GM23338 (cell line): ENCODE results near the gene EEA1. TPM values are rescaled to one million over a fixed set of nuclear protein-coding genes. Genes with fewer than 3 reads are reported as not detected.

Experiments used
- ATAC-seq: fragments of 200-7000 bp; cut with Tn5 transposase; 3 replicates; pipeline ENCODE4 v1.9.1; 2020
- DNase-seq: peaks from one replicate; pipeline ENCODE4 v3.0.0-alpha.2; 2015; ENCODE audit warnings: low spot score
- H2AFZ ChIP-seq: fragments of 200-600 bp; sonication (generic); 2 replicates; pipeline ENCODE4 v1.8.0; 2016; ENCODE audit warnings: antibody characterized with exemption, mild to moderate bottlenecking, moderate library complexity
- H3F3A ChIP-seq: fragments of 200-600 bp; sonication (generic); replicated peaks from 2 replicates; pipeline ENCODE4 v1.8.0; 2017; ENCODE audit warnings: antibody characterized with exemption, mixed run types, low read depth
- H3K27ac ChIP-seq: fragments of 200-600 bp; sonication (generic); 2 replicates; pipeline ENCODE4 v1.6.1; 2016; ENCODE audit warnings: low read depth
- H3K27me3 ChIP-seq: fragments of 200-600 bp; sonication (generic); 2 replicates; pipeline ENCODE4 v1.8.0; 2016; ENCODE audit warnings: mild to moderate bottlenecking, mixed run types, moderate library complexity; ENCODE audit not compliant: insufficient read depth
- H3K36me3 ChIP-seq: fragments of 200-600 bp; sonication (generic); 2 replicates; pipeline ENCODE4 v1.8.0; 2016; ENCODE audit warnings: mild to moderate bottlenecking; ENCODE audit not compliant: insufficient read depth
- H3K4me1 ChIP-seq: fragments of 200-600 bp; sonication (generic); 2 replicates; pipeline ENCODE4 v1.8.0; 2016; ENCODE audit warnings: mild to moderate bottlenecking, moderate library complexity; ENCODE audit not compliant: insufficient read depth
- H3K4me2 ChIP-seq: fragments of 200-600 bp; sonication (generic); 2 replicates; pipeline ENCODE4 v1.7.1; 2017; ENCODE audit warnings: mixed run types
- H3K4me3 ChIP-seq: fragments of 200-600 bp; sonication (generic); 2 replicates; pipeline ENCODE4 v1.6.1; 2016; ENCODE audit warnings: mixed run types
- H3K79me2 ChIP-seq: fragments of 200-600 bp; sonication (generic); replicated peaks from 2 replicates; pipeline ENCODE4 v1.8.0; 2017; ENCODE audit warnings: mild to moderate bottlenecking; ENCODE audit not compliant: insufficient read depth
- H3K9me2 ChIP-seq: fragments of 200-600 bp; sonication (generic); 2 replicates; pipeline ENCODE4 v1.8.0; 2017; ENCODE audit not compliant: insufficient read depth
- H4K20me1 ChIP-seq: fragments of 200-600 bp; sonication (generic); replicated peaks from 2 replicates; pipeline ENCODE4 v1.8.0; 2017; ENCODE audit warnings: mild to moderate bottlenecking; ENCODE audit not compliant: insufficient read depth
- H3K27ac Mint-ChIP-seq: 2 replicates; pipeline ENCODE4 v1.8.0; 2020; ENCODE audit warnings: inconsistent platforms, mild to moderate bottlenecking, moderate library complexity, mixed read lengths
- H3K27me3 Mint-ChIP-seq: 3 replicates; pipeline ENCODE4 v1.8.0; 2022; ENCODE audit warnings: low read depth, mild to moderate bottlenecking, moderate library complexity, mixed read lengths, inconsistent platforms; ENCODE audit not compliant: insufficient read depth, poor library complexity
- H3K36me3 Mint-ChIP-seq: 3 replicates; pipeline ENCODE4 v1.8.0; 2021; ENCODE audit warnings: low read depth, mild to moderate bottlenecking, inconsistent platforms, moderate library complexity, mixed read lengths
- H3K4me1 Mint-ChIP-seq: 3 replicates; pipeline ENCODE4 v1.8.0; 2020; ENCODE audit warnings: mild to moderate bottlenecking, inconsistent platforms, mixed read lengths
- H3K4me3 Mint-ChIP-seq: 3 replicates; pipeline ENCODE4 v1.8.0; 2021; ENCODE audit warnings: moderate library complexity, mild to moderate bottlenecking, inconsistent platforms, mixed read lengths
- H3K9me3 Mint-ChIP-seq: 3 replicates; pipeline ENCODE4 v1.8.0; 2020; ENCODE audit warnings: moderate library complexity, mild to moderate bottlenecking, inconsistent platforms, mixed read lengths
- CREB1 ChIP-seq: fragments of 250-450 bp; sonication (Bioruptor Pico); IDR thresholded peaks from 2 replicates; pipeline ENCODE4 v1.5.0; 2020; ENCODE audit warnings: low read depth, mild to moderate bottlenecking, moderate library complexity
- CTCF ChIP-seq, 2 experiments: fragments of 200-600 bp in 1 of 2; sonication (generic) in 1 of 2; conservative IDR thresholded peaks; 2 replicates each; pipeline versions ENCODE4 v1.5.1 to v1.6.1; 2016 to 2017; ENCODE audit warnings: antibody characterized with exemption in 2 of 2, low read depth in 2 of 2, mild to moderate bottlenecking in 2 of 2, moderate library complexity in 1 of 2
- ETS1 ChIP-seq: IDR thresholded peaks from 2 replicates; pipeline ENCODE4 v1.6.1; 2016; ENCODE audit warnings: antibody characterized with exemption
- EZH2 ChIP-seq: fragments of 200-600 bp; sonication (generic); IDR thresholded peaks from one replicate; pipeline ENCODE4 v1.8.0; 2017; ENCODE audit warnings: antibody characterized with exemption, mild to moderate bottlenecking, low read depth; ENCODE audit not compliant: unreplicated experiment
- EZH2phosphoT487 ChIP-seq: fragments of 200-600 bp; sonication (generic); IDR thresholded peaks from one replicate; pipeline ENCODE4 v1.8.1; 2018; ENCODE audit warnings: antibody characterized with exemption; ENCODE audit not compliant: unreplicated experiment
- JUNB ChIP-seq: IDR thresholded peaks from one replicate; pipeline ENCODE4 v1.6.1; 2016; ENCODE audit warnings: antibody characterized with exemption; ENCODE audit not compliant: unreplicated experiment
- NANOG ChIP-seq: IDR thresholded peaks from 2 replicates; pipeline ENCODE4 v1.6.1; 2016; ENCODE audit warnings: antibody characterized with exemption, borderline replicate concordance
- POLR2AphosphoS5 ChIP-seq: IDR thresholded peaks from 2 replicates; pipeline ENCODE4 v1.6.1; 2016; ENCODE audit warnings: antibody characterized with exemption, low read depth
- REST ChIP-seq: IDR thresholded peaks from one replicate; pipeline ENCODE4 v1.6.1; 2018; ENCODE audit warnings: antibody characterized with exemption; ENCODE audit not compliant: unreplicated experiment
- STAT1 ChIP-seq: IDR thresholded peaks from one replicate; pipeline ENCODE4 v1.6.1; 2016; ENCODE audit warnings: antibody characterized with exemption; ENCODE audit not compliant: unreplicated experiment
- ZNF114 ChIP-seq: fragments of 250-450 bp; sonication (Bioruptor Pico); IDR thresholded peaks from 2 replicates; pipeline ENCODE4 v1.5.0; 2020; ENCODE audit warnings: mild to moderate bottlenecking, moderate library complexity
- ZNF331 ChIP-seq: fragments of 250-450 bp; sonication (Bioruptor Pico); IDR thresholded peaks from 2 replicates; pipeline ENCODE4 v1.5.0; 2020; ENCODE audit warnings: low read depth, mild to moderate bottlenecking, moderate library complexity
- ZNF462 ChIP-seq: fragments of 250-450 bp; sonication (Bioruptor Pico); IDR thresholded peaks from 2 replicates; pipeline ENCODE4 v1.5.0; 2020; ENCODE audit warnings: mild to moderate bottlenecking, moderate library complexity
- polyA plus RNA-seq: library from polyadenylated mRNA; unstranded; fragments of >200 nt; fragmentation: Nextera tagmentation; extraction: Ambion mirVana; gene quantifications from 2 replicates; pipeline ENCODE4 v1.2.1, GENCODE V29; 2016
- total RNA-seq: library from RNA; depleted of rRNA; stranded (reverse); fragments of >200 nt; shearing (Covaris generic); gene quantifications from 2 replicates; pipeline ENCODE4 v1.2.3, GENCODE V29; 2014

The EEA1 gene
- total and polyA plus RNA-seq, 2 experiments from 2014 or later = 10.0 to 41.1 TPM

GRCh38 chr12:92854344-92854743, 74.8 kb downstream of the EEA1 start:
- no peaks in the 10 kb centered on the region for H3K27me3 ChIP-seq
- H4K20me1 ChIP-seq = no peaks in the 10 kb centered on the region
- H3F3A ChIP-seq = no peaks in the 10 kb centered on the region
- no peaks in the 10 kb centered on the region for H3K36me3 ChIP-seq
- no peak for TF ChIP-seq JUNB
- no peak for TF ChIP-seq REST
- no peak for TF ChIP-seq ZNF462 (CRISPR knock-in tag)
- TF ChIP-seq NANOG = no peak
- no peak for TF ChIP-seq STAT1
- TF ChIP-seq ZNF114 (CRISPR knock-in tag) = no peak
- TF ChIP-seq ETS1 = no peak
- TF ChIP-seq CTCF (conservative IDR thresholded peaks at IDR 0.05; ENCODE audit: low read depth in 2 of 2) = no peak
- TF ChIP-seq ZNF331 = no peak
- TF ChIP-seq POLR2AphosphoS5 = no peak
- no peak for TF ChIP-seq EZH2phosphoT487
- TF ChIP-seq EZH2 = no peak
- no peak for TF ChIP-seq CREB1 (CRISPR knock-in tag)
- peaks cover under 1% of the 10 kb centered on the region; the same call in 2 of the 3 replicates for H3K4me1 Mint-ChIP-seq
- no peak overlapping the region for H3K4me3 Mint-ChIP-seq
- ATAC-seq = no peak; the same call in 2 of the 3 replicates
- no peak overlapping the region for H3K4me3 ChIP-seq
- no peak overlapping the region for H2AFZ ChIP-seq
- H3K79me2 ChIP-seq = no peaks in the 10 kb centered on the region
- H3K27ac Mint-ChIP-seq = no peak overlapping the region
- H3K9me3 Mint-ChIP-seq = no peaks in the 10 kb centered on the region
- no peaks in the 10 kb centered on the region for H3K27me3 Mint-ChIP-seq
- no peak overlapping the region for H3K27ac ChIP-seq
- peaks cover 10% of the 10 kb centered on the region; the same call in 2 of the 3 replicates for H3K36me3 Mint-ChIP-seq
- no peak for DNase-seq
- no peak overlapping the region for H3K4me2 ChIP-seq
- no peaks in the 10 kb centered on the region for H3K4me1 ChIP-seq
- H3K9me2 ChIP-seq = peaks cover 5% of the 10 kb centered on the region; the same call in 1 of the 2 replicates
